ENCODE data around the gene PTGES2.

DNA sequence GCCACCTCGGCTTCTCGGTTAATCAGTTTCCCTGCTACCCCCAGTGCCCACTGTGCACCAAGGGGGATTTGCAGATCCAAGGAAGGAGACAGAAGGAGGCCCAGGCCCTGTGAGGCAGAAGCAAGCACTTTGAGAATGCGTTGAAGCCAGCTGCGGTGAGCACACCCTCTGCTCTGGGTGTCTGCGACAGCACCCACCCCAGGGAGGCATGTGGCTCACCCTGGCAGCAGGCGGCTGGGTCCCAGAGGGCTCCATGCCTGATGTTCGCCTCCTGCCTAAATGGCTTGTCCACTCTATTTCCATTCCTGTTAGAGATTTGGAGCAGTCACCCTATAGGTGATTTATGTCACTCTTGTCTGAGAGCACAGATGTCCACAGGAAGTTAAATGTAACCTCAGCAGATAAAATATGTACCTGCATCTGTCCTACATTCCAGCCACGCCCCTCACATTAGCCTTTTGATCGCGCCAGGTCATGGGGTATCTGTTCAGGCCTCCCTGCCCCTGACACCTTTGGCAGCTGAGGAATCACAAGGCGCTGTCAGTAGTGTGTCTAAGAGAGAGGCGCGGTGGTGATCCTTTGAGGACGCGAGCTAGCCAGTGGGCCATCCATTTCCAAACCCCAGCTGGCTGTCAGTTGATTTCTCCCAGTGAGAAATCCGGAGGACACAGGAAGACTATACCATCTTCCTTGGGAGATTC, 28.1 kb downstream of the PTGES2 start:
- TF ChIP-seq, protein P1, sequence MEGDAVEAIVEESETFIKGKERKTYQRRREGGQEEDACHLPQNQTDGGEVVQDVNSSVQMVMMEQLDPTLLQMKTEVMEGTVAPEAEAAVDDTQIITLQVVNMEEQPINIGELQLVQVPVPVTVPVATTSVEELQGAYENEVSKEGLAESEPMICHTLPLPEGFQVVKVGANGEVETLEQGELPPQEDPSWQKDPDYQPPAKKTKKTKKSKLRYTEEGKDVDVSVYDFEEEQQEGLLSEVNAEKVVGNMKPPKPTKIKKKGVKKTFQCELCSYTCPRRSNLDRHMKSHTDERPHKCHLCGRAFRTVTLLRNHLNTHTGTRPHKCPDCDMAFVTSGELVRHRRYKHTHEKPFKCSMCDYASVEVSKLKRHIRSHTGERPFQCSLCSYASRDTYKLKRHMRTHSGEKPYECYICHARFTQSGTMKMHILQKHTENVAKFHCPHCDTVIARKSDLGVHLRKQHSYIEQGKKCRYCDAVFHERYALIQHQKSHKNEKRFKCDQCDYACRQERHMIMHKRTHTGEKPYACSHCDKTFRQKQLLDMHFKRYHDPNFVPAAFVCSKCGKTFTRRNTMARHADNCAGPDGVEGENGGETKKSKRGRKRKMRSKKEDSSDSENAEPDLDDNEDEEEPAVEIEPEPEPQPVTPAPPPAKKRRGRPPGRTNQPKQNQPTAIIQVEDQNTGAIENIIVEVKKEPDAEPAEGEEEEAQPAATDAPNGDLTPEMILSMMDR (conservative IDR thresholded peaks at IDR 0.05; ENCODE audit: low read length), result no peak
- no peak for TF ChIP-seq EZH2phosphoT487 (IDR thresholded peaks at IDR 0.05; ENCODE audit: borderline replicate concordance, low read depth, low read length)
